ENCODE data around the gene ANAPC16. TPM values are rescaled to one million over a fixed set of nuclear protein-coding genes. Genes with fewer than 3 reads are reported as not detected.

The ANAPC16 gene
- total and polyA plus RNA-seq, 2 of the 4 experiments (the other 2 are of a cell fraction) = 25.2 to 26.3 TPM

DNA sequence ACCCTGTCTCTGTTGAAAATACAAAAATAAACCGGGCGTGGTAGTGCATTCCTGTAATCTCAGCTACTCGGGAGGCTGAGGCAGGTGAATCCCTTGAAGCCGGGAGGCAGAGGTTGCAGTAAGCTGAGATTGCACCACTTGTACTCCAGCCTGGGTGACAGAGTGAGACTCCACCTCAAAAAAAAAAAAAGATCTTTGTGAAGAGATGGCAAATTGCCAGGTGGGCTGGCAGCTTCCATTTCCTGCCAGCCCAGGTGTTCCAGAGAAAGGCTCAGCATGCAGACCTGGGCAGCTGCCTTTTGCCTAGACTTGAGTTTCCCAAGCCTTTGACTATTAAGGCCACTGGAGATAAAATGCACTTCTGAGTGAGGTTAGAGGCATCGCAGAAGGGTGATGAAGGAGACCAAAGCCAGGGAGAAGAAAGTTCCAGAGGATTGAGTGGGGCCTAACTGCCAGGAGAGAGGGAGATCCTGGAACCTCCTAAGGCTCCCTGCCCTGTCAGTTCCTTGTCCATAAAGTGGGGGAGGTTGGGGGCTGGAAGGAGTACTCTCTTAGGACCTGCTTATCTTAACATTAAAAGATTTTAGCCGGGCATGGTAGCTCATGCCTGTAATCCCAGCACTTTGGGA lies 47.9 kb downstream of the ANAPC16 start:
- POLR2A ChIA-PET (ENCODE audit: unreplicated experiment) = no interaction called here
- H2BK120ac ChIP-seq (ENCODE audit: low read depth, low read length) = peak overlapping the region; percentile 34; the same call in 1 of the 2 replicates
- dilution Hi-C loops (cut with HindIII; ENCODE audit: low sequenced_read_pairs, unreplicated experiment) = no loop called here

More for the DNA sequence above, 47.9 kb downstream of the ANAPC16 start:
- no peak overlapping the region for H3K4me3 ChIP-seq (ENCODE audit: insufficient read depth, low read depth, low read length)
- 91% methylated on average over 3 of the region's 6 CpGs; no CpG with 5 or more reads in 1 of the 2 experiments for WGBS, 2 experiments (ENCODE audit: extremely low coverage in 2 of 2, insufficient read length in 1 of 2)
- H4K8ac ChIP-seq (ENCODE audit: low read depth in 2 of 2, low read length in 2 of 2) = no peak overlapping the region
- no peak for ATAC-seq (ENCODE audit: low read depth)
- no peak overlapping the region for H2BK20ac ChIP-seq (ENCODE audit: low read depth, low read length)
- H3K4me1 ChIP-seq (ENCODE audit: control insufficient read depth, insufficient read depth, low read length) = peaks cover 21% of the 10 kb centered on the region
- no peaks in the 10 kb centered on the region for H3K9me3 ChIP-seq (ENCODE audit: control insufficient read depth, insufficient read depth, low read length)
- H3K23ac ChIP-seq (ENCODE audit: low read depth, low read length) = no peak overlapping the region
- H3K36me3 ChIP-seq (ENCODE audit: control insufficient read depth, insufficient read depth, low read length) = no peaks in the 10 kb centered on the region
- no peak overlapping the region for H3K56ac ChIP-seq (ENCODE audit: extremely low read depth, insufficient read depth, low read length)
- DNase-seq = no peak
- H3K27me3 ChIP-seq (ENCODE audit: control insufficient read depth, insufficient read depth, low read length) = no peaks in the 10 kb centered on the region
- H3K18ac ChIP-seq (ENCODE audit: low read depth, low read length) = no peak overlapping the region
- H2AK5ac ChIP-seq (ENCODE audit: low read depth, low read length) = no peak overlapping the region
- BruUV-seq (replicated peaks) = no TSS peak
- no peak overlapping the region for H2AFZ ChIP-seq (replicated peaks; ENCODE audit: low read length, poor library complexity)
- H3K9me1 ChIP-seq (ENCODE audit: insufficient read depth, low read length) = peaks cover 18% of the 10 kb centered on the region
- H3K79me1 ChIP-seq (ENCODE audit: low read depth in 1 of 2, low read length in 2 of 2) = no peaks in the 10 kb centered on the region
- H3K9ac ChIP-seq (ENCODE audit: low read depth, low read length) = no peak overlapping the region
- CTCF ChIA-PET = no interaction called here
- H4K91ac ChIP-seq (ENCODE audit: insufficient read depth, low read depth, low read length) = no peak overlapping the region; the same call in 1 of the 2 replicates
- H2BK5ac ChIP-seq (ENCODE audit: low read depth, low read length, poor library complexity, severe bottlenecking) = no peak overlapping the region
- H3K27ac ChIP-seq (ENCODE audit: insufficient read depth, low read length) = no peak overlapping the region
- H3K14ac ChIP-seq (replicated peaks; ENCODE audit: low read depth, low read length) = no peak overlapping the region
- intact Hi-C loops (cut with micrococcal nuclease) (no loop called here), in situ Hi-C loops (cut with MboI; ENCODE audit: low sequenced_read_pairs) (no loop called here)
- H2BK15ac ChIP-seq (ENCODE audit: low read depth, low read length) = 0 out of 3 replicates have a peak overlapping the region, but pooled peaks have one; percentile 46
- no peak overlapping the region for H3K4me2 ChIP-seq (ENCODE audit: low read depth, low read length)
- no peaks in the 10 kb centered on the region for H4K20me1 ChIP-seq (ENCODE audit: insufficient read depth, low read length)
- no peak overlapping the region; the same call in 1 of the 2 replicates for H3K4ac ChIP-seq (ENCODE audit: low read depth, low read length)
- TF ChIP-seq ELK1 (IDR thresholded peaks at IDR 0.05; ENCODE audit: borderline replicate concordance, low read depth, low read length) (no peak), SMC3 (IDR thresholded peaks at IDR 0.05; ENCODE audit: low read depth, low read length) (no peak), NFE2L2 (IDR thresholded peaks at IDR 0.05; ENCODE audit: low read depth, low read length) (no peak), BHLHE40 (IDR thresholded peaks at IDR 0.05; ENCODE audit: low read depth, low read length) (no peak), FOS (IDR thresholded peaks at IDR 0.05; ENCODE audit: low read depth, low read length) (no peak), POLR2A (IDR thresholded peaks at IDR 0.05; ENCODE audit: low read depth, low read length) (no peak), MAFK (IDR thresholded peaks at IDR 0.05; ENCODE audit: low read depth, low read length) (no peak), CTCF (conservative IDR thresholded peaks at IDR 0.05; ENCODE audit: low read depth, low read length) (no peak), RAD21 (IDR thresholded peaks at IDR 0.05; ENCODE audit: low read length) (no peak), MXI1 (IDR thresholded peaks at IDR 0.05; ENCODE audit: borderline replicate concordance, low read depth, low read length) (no peak)
- TF ChIP-seq, protein P1, sequence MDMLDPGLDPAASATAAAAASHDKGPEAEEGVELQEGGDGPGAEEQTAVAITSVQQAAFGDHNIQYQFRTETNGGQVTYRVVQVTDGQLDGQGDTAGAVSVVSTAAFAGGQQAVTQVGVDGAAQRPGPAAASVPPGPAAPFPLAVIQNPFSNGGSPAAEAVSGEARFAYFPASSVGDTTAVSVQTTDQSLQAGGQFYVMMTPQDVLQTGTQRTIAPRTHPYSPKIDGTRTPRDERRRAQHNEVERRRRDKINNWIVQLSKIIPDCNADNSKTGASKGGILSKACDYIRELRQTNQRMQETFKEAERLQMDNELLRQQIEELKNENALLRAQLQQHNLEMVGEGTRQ (IDR thresholded peaks at IDR 0.05; ENCODE audit: low read depth, low read length) = no peak
- no peak overlapping the region for H2AK9ac ChIP-seq (replicated peaks; ENCODE audit: low read depth, low read length, poor library complexity)
- no peak overlapping the region for H4K5ac ChIP-seq (ENCODE audit: low read depth, low read length)
